ENCODE results near the gene DTNBP1.

GRCh38 chr6:15509335-15509933 is 153.4 kb downstream of the DTNBP1 start:
- TF ChIP-seq CTCF (IDR thresholded peaks at IDR 0.05; ENCODE audit: extremely low read depth in 1 of 2, insufficient read depth in 1 of 2, low read depth in 1 of 2, low read length in 2 of 2), result no peak
- TF ChIP-seq POLR2A (IDR thresholded peaks at IDR 0.05; ENCODE audit: low read depth, low read length), result no peak
- no peak for TF ChIP-seq EZH2 (IDR thresholded peaks at IDR 0.05; ENCODE audit: borderline replicate concordance, low read depth, low read length, severe bottlenecking)
- no peak for TF ChIP-seq POLR2AphosphoS5 (IDR thresholded peaks at IDR 0.05; ENCODE audit: insufficient read depth, low read depth, low read length)
- no peak for TF ChIP-seq MAX (IDR thresholded peaks at IDR 0.05; ENCODE audit: insufficient read depth, insufficient read length)
- no peak for TF ChIP-seq GATA2 (IDR thresholded peaks at IDR 0.05; ENCODE audit: insufficient read depth, insufficient read length, low read depth, low read length)
- TF ChIP-seq JUN (IDR thresholded peaks at IDR 0.05; ENCODE audit: borderline replicate concordance, insufficient read depth, insufficient read length, low read depth), result no peak
- no peak for TF ChIP-seq FOS (IDR thresholded peaks at IDR 0.05; ENCODE audit: borderline replicate concordance, insufficient read depth, low read length)
- TF ChIP-seq MYC (IDR thresholded peaks at IDR 0.05; ENCODE audit: low read depth, low read length), result no peak
